Measurements from ENCODE around the gene LEKR1. TPM values are rescaled to one million over a fixed set of nuclear protein-coding genes. Genes with fewer than 3 reads are reported as not detected.
"Not testable (repeated sequence)": the region's sequence is repeated elsewhere in the genome, so short reads cannot be mapped to it uniquely, and the experiment has no call there.

LEKR1 gene
- total and polyA plus RNA-seq, 9 of the 15 experiments (the other 6 are each of a cell fraction or from before 2014, with no cell fraction given), result 0.76 to 1.8 (median 1.2) TPM

DNA sequence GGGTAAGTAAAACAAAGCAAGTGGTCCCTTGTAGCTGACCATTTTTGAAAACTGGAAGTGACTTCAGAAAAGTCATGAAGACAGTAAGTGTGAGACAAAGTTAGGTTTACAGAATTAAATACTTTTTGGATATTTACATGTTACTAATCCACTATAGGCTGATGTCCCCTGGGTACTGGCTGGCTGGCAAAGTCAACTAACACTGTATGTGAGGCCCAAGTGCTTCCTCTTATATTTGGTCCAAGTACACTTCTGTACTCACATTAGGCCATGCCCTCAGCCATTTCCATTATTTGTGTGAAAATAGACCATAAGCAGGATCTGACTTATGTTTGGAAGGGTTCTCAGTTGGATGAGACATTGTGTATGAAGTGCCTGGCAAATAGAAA is 5.5 kb upstream of the LEKR1 start:
- Histone ChIP-seq H3K9me1 (ENCODE audit: control insufficient read depth, insufficient read depth, low read length) (no peaks in the 10 kb centered on the region), H3K27me3 (ENCODE audit: control insufficient read depth in 2 of 2, insufficient read depth in 2 of 2, low read length in 2 of 2) (no peaks in the 10 kb centered on the region), H3K4me1 (replicated peaks in 1 of 2; ENCODE audit: control insufficient read depth in 2 of 2, insufficient read depth in 2 of 2, low read length in 2 of 2) (peaks cover 12 to 18% of the 10 kb centered on the region in 2 experiments; a peak in 4 of 5 replicates), H2AFZ (ENCODE audit: low read depth, low read length) (no peak overlapping the region), H3K27ac (ENCODE audit: extremely low read depth, low read depth, low read length) (no peak overlapping the region), H3K4me3 (no peak overlapping the region), H3K79me2 (ENCODE audit: control insufficient read depth, insufficient read depth, low read length) (peaks cover 1% of the 10 kb centered on the region; the same call in 1 of the 3 replicates), H3K9ac (ENCODE audit: insufficient read depth in 1 of 2, low read depth in 2 of 2, low read length in 2 of 2) (no peak overlapping the region), H3K9me3 (replicated peaks; ENCODE audit: control insufficient read depth, insufficient read depth, low read depth, low read length) (no peaks in the 10 kb centered on the region), H3K4me2 (ENCODE audit: insufficient read depth, low read length) (no peak overlapping the region), H4K20me1 (replicated peaks; ENCODE audit: control insufficient read depth, insufficient read depth, low read length) (no peaks in the 10 kb centered on the region), H3K36me3 (ENCODE audit: control insufficient read depth, insufficient read depth, low read length) (no peaks in the 10 kb centered on the region)
- BruUV-seq (replicated peaks), result no TSS peak
- TF ChIP-seq FOXM1 (IDR thresholded peaks at IDR 0.05; ENCODE audit: low read depth) (no peak), FOXM1 (CRISPR knock-in tag; IDR thresholded peaks at IDR 0.05; ENCODE audit: low read depth) (no peak), CXXC5 (CRISPR knock-in tag; IDR thresholded peaks at IDR 0.05) (no peak)
- ChIA-PET POLR2A (interaction anchor here (0.8 to 1.0 kb wide), 3 partner anchors 12 to 59 kb away, joined by 3 to 5 read pairs (median 3); no protein-coding TSS in a partner anchor), CTCF (ENCODE audit: low intra/inter-chr PET ratio) (no interaction called here)
- ATAC-seq (no peak), DNase-seq (ENCODE audit: extremely low read depth in 1 of 4, low spot score in 3 of 4) (no peak), FAIRE-seq (no peak)
- in situ Hi-C loops (cut with MboI) (no loop called here), intact Hi-C loops (cut with micrococcal nuclease) (loop anchor here (10.0 kb wide), 1 partner anchor 264 kb away; no protein-coding TSS in a partner anchor)

DNA sequence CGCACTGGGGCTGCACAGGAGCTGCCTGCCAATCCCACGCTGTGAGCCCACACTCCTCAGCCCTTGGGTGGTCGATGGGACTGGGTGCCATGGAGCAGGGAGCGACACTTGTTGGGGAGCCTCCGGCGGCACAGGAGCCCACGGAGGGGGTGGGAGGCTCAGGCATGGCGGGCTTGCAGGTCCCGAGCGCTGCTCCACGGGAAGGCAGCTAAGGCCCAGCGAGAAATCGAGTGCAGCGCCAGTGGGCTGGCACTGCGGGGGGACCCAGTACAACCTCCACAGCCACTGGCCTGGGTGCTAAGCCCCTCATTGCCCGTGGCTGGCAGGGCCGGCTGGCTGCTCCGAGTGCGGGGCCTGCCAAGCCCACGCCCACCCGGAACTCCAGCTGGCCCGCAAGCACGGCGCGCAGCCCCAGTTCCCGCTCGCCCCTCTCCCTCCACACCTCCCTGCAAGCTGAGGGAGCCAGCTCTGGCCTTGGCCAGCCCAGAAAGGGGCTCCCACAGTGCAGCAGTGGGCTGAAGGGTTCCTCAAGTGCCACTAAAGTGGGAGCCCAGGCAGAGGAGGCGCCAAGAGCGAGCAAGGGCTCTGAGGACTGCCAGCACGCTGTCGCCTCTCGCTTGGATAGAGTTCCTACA is 3.4 kb upstream of the LEKR1 start:
- H4K20me1 ChIP-seq (replicated peaks; ENCODE audit: control insufficient read depth, insufficient read depth, low read length); H3K4me2 ChIP-seq (ENCODE audit: insufficient read depth, low read length); in situ Hi-C loops (cut with MboI); H3K9me1 ChIP-seq (ENCODE audit: control insufficient read depth, insufficient read depth, low read length); FAIRE-seq; CTCF ChIA-PET (ENCODE audit: low intra/inter-chr PET ratio); H2AFZ ChIP-seq (ENCODE audit: low read depth, low read length); H3K27me3 ChIP-seq (ENCODE audit: control insufficient read depth in 2 of 2, insufficient read depth in 2 of 2, low read length in 2 of 2); H3K36me3 ChIP-seq (ENCODE audit: control insufficient read depth, insufficient read depth, low read length); H3K4me3 ChIP-seq; DNase-seq (ENCODE audit: extremely low read depth in 1 of 4, low spot score in 3 of 4); H3K27ac ChIP-seq (ENCODE audit: extremely low read depth, low read depth, low read length); H3K9ac ChIP-seq (ENCODE audit: insufficient read depth in 1 of 2, low read depth in 2 of 2, low read length in 2 of 2); BruUV-seq (replicated peaks); H3K9me3 ChIP-seq (replicated peaks; ENCODE audit: control insufficient read depth, insufficient read depth, low read depth, low read length); ATAC-seq: not testable (repeated sequence)
- H3K79me2 ChIP-seq (ENCODE audit: control insufficient read depth, insufficient read depth, low read length), result peaks cover 15% of the 10 kb centered on the region; the same call in 2 of the 3 replicates
- POLR2A ChIA-PET, result interaction anchor here (0.6 to 0.7 kb wide), 2 partner anchors 10 to 385 kb away, joined by 3 read pairs; no protein-coding TSS in a partner anchor
- WGBS (ENCODE audit: insufficient coverage, low coverage, missing lambda C conversion rate), result 88% methylated on average over 14 of the region's 32 CpGs
- peaks cover 13 to 20% of the 10 kb centered on the region in 2 experiments; a peak in 4 of 5 replicates for H3K4me1 ChIP-seq (replicated peaks in 1 of 2; ENCODE audit: control insufficient read depth in 2 of 2, insufficient read depth in 2 of 2, low read length in 2 of 2)
- intact Hi-C loops (cut with micrococcal nuclease), result loop anchor here (10.0 kb wide), 1 partner anchor 262 kb away; no protein-coding TSS in a partner anchor

All from K562 (cell line).